Duodenal mucosa (tissue), 2 donors: ENCODE results near the gene TP73.

Experiments
- H3K27ac ChIP-seq: one replicate; pipeline ENCODE4 v1.7.0; 2013; ENCODE audit warnings: low read depth, low read length
- H3K27me3 ChIP-seq, 2 donors: one replicate each; pipeline ENCODE4 v1.7.0; 2013; ENCODE audit warnings: low read length in 2 of 2, control low read depth in 1 of 2; ENCODE audit not compliant: insufficient read depth in 2 of 2, control insufficient read depth in 1 of 2
- H3K36me3 ChIP-seq, 2 donors: one replicate each; pipeline ENCODE4 v1.7.0; 2013; ENCODE audit warnings: low read length in 2 of 2, control low read depth in 1 of 2; ENCODE audit not compliant: insufficient read depth in 2 of 2, control insufficient read depth in 1 of 2
- H3K4me1 ChIP-seq, 2 donors: one replicate each; pipeline ENCODE4 v1.7.0; 2013; ENCODE audit warnings: low read length in 2 of 2, control low read depth in 1 of 2; ENCODE audit not compliant: insufficient read depth in 2 of 2, control insufficient read depth in 1 of 2
- H3K4me3 ChIP-seq, 2 donors: one replicate each; pipeline ENCODE4 v1.7.0; 2013; ENCODE audit warnings: low read length in 2 of 2, low read depth in 1 of 2
- H3K9ac ChIP-seq, 2 donors: one replicate each; pipeline ENCODE4 v1.7.0; 2013; ENCODE audit warnings: low read length in 2 of 2, low read depth in 1 of 2
- H3K9me3 ChIP-seq, 2 donors: one replicate each; pipeline ENCODE4 v1.7.0; 2013; ENCODE audit warnings: low read length in 2 of 2, control low read depth in 1 of 2; ENCODE audit not compliant: control insufficient read depth in 1 of 2

The TP73 gene

DNA sequence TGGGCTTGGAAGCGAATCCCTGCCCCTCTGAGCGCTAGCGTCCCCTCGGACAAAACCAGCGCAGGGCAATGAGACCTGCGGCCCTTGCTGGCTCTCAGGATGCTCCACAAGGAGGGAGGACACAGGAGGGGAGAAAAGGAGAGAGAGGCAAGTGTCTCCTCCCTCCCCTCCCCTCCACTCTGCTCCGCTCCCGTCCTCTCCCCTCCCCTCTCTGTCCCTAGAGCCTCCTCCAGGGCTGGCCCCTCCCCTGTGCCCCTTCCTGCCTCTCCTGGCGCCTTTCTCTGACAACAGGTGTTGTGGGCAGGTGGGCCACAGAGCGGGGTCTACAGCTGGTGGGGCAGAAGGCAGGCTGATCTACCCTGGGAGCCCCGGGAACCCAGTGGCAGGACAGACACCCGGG is 35.2 kb downstream of the TP73 start:
- no peak overlapping the region for H3K27ac ChIP-seq
- no peak overlapping the region for H3K9ac ChIP-seq
- H3K4me3 ChIP-seq: no peak overlapping the region
- H3K4me1 ChIP-seq: no peaks in the 10 kb centered on the region
- peaks cover 7 to 19% of the 10 kb centered on the region in 2 donors for H3K27me3 ChIP-seq
- H3K9me3 ChIP-seq: no peaks in the 10 kb centered on the region
- no peaks in the 10 kb centered on the region for H3K36me3 ChIP-seq

GRCh38 chr1:3688356-3689137 is 36.2 kb downstream of the TP73 start:
- H3K4me3 ChIP-seq: no peak overlapping the region
- no peaks in the 10 kb centered on the region for H3K36me3 ChIP-seq
- no peaks in the 10 kb centered on the region for H3K4me1 ChIP-seq
- no peak overlapping the region for H3K27ac ChIP-seq
- H3K27me3 ChIP-seq: peaks cover 7 to 18% of the 10 kb centered on the region in 2 donors
- no peaks in the 10 kb centered on the region for H3K9me3 ChIP-seq
- no peak overlapping the region for H3K9ac ChIP-seq

DNA sequence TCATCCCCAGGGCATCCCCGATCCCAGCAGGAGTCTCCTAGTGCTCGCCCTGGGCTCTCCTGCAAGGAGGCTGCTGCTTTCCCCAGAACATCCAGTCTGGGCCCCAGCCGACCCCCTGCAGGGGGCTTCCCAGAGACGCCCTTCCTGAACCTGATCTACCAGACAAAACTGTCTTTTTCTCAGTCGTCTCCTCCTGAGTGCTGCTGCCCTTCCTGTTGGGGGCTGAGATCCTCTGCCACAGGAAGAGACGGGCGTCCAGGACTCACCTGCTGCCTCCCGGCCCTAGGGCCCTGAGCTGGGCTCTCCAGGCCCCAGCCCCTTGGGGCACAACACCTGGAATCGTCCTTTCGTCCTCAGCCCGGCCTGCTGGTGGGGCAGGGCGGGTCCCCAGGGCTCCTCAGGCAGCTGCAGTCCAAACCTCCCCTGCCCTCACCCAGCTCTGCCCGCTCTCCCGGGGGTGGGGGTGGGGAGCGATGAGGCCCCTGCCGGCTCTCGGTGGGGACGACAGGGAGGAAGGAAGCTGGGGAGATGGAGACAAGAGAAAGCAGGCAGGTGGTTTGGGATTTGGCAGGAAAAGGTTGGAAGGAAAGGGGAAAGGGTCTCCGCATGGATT is 36.9 kb downstream of the TP73 start:
- Histone ChIP-seq H3K4me3 (no peak overlapping the region), H3K36me3 (no peaks in the 10 kb centered on the region), H3K9ac (no peak overlapping the region), H3K27ac (no peak overlapping the region), H3K9me3 (no peaks in the 10 kb centered on the region), H3K4me1 (no peaks in the 10 kb centered on the region), H3K27me3 (peaks cover 7 to 12% of the 10 kb centered on the region in 2 donors)

GRCh38 chr1:3690282-3691065 is 38.2 kb downstream of the TP73 start:
- H3K4me3 ChIP-seq: no peak overlapping the region
- no peaks in the 10 kb centered on the region for H3K36me3 ChIP-seq
- no peaks in the 10 kb centered on the region for H3K4me1 ChIP-seq
- H3K27ac ChIP-seq: no peak overlapping the region
- no peaks in the 10 kb centered on the region for H3K9me3 ChIP-seq
- H3K27me3 ChIP-seq: peaks cover under 1 to 3% of the 10 kb centered on the region in 2 donors
- H3K9ac ChIP-seq: no peak overlapping the region

- no peak overlapping the region for H3K4me3 ChIP-seq
These were observed 39.3 kb downstream of the TP73 start for GRCh38 chr1:3691421-3692204.

DNA sequence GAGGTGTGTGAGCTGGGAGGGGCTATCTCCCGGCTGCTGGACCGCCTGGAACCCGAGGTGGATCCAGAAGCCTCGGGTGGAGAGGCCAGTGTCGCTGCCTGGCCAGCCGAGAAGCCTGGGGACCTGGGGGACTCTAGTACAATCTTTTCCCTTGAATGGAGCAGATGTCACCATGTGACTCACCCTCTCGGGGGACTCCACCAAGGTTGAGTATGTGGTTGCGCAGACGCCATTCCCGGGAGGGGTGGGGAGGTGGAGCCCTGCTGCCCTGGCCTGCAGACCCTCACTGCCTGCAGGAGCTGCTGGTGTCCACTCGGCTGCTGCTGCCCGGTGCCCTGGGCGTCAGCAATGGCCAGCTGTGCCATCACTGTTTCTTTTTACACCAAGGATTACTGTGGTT is 40.3 kb downstream of the TP73 start:
- no peaks in the 10 kb centered on the region for H3K4me1 ChIP-seq

More at GRCh38 chr1:3691421-3692204, 39.3 kb downstream of the TP73 start:
- Histone ChIP-seq H3K9ac (no peak overlapping the region), H3K9me3 (no peaks in the 10 kb centered on the region), H3K27me3 (peaks cover 0 to 9% of the 10 kb centered on the region in 2 donors), H3K27ac (no peak overlapping the region), H3K4me1 (no peaks in the 10 kb centered on the region), H3K36me3 (no peaks in the 10 kb centered on the region)

GRCh38 chr1:3693321-3693720 is 41.0 kb downstream of the TP73 start:
- no peak overlapping the region for H3K4me3 ChIP-seq
- no peak overlapping the region for H3K27ac ChIP-seq
- no peaks in the 10 kb centered on the region for H3K4me1 ChIP-seq
- H3K9me3 ChIP-seq: no peaks in the 10 kb centered on the region
- no peak overlapping the region for H3K9ac ChIP-seq
- peaks cover 0 to 14% of the 10 kb centered on the region in 2 donors for H3K27me3 ChIP-seq
- no peaks in the 10 kb centered on the region for H3K36me3 ChIP-seq

More for the DNA sequence above, 40.3 kb downstream of the TP73 start:
- no peaks in the 10 kb centered on the region for H3K9me3 ChIP-seq
- peaks cover 0 to 14% of the 10 kb centered on the region in 2 donors for H3K27me3 ChIP-seq
- no peak overlapping the region for H3K27ac ChIP-seq
- no peak overlapping the region for H3K4me3 ChIP-seq
- no peaks in the 10 kb centered on the region for H3K36me3 ChIP-seq
- H3K9ac ChIP-seq: no peak overlapping the region

- Histone ChIP-seq H3K4me3 (no peak overlapping the region), H3K27me3 (peaks cover 0 to 20% of the 10 kb centered on the region in 2 donors), H3K36me3 (no peaks in the 10 kb centered on the region), H3K27ac (no peak overlapping the region), H3K9me3 (no peaks in the 10 kb centered on the region), H3K4me1 (no peaks in the 10 kb centered on the region), H3K9ac (no peak overlapping the region)
These were observed 43.3 kb downstream of the TP73 start for GRCh38 chr1:3695326-3696217.

DNA sequence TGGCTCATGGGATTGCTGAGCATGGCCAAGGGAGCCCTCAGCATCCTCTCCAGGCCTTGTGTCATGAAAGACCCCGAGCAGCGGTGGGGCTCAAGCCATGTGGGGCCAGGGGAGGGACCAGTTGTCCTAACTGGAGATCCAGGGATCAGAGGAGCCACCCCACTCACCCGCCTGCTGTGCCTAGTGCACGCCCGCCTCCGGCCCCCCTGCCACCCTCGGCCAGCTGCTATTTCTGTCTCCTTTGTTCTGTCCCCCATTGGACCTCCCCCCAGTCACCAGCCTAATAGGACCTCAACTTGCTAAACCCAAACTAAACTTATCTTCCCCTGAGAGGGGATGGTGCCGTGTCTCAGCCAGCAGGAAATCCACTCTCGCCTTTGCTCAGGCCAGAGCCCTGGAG is 44.4 kb downstream of the TP73 start:
- Histone ChIP-seq H3K9me3 (no peaks in the 10 kb centered on the region), H3K4me3 (no peak overlapping the region), H3K27ac (no peak overlapping the region), H3K27me3 (peaks cover 0 to 20% of the 10 kb centered on the region in 2 donors), H3K4me1 (no peaks in the 10 kb centered on the region), H3K36me3 (no peaks in the 10 kb centered on the region), H3K9ac (no peak overlapping the region)
